DND-41 (cell line): ENCODE data around the gene ALPK3.

Experiments used
- ATAC-seq: fragments of 200-7000 bp; cut with Tn5 transposase; 3 replicates; pipeline ENCODE4 v1.9.1; 2021; ENCODE audit warnings: low read depth; ENCODE audit not compliant: insufficient read depth
- DNase-seq: peaks from one replicate; pipeline ENCODE4 v3.0.0-alpha.2; 2020
- H2AFZ ChIP-seq: 2 replicates; pipeline ENCODE4 v1.6.0; 2012; ENCODE audit warnings: low read depth, low read length
- H3K27ac ChIP-seq: 2 replicates; pipeline ENCODE4 v1.5.1; 2012; ENCODE audit warnings: low read length, inconsistent platforms
- H3K27me3 ChIP-seq: fragments of 200-600 bp; sonication (generic); 2 replicates; pipeline ENCODE4 v1.6.0; 2012; ENCODE audit warnings: low read length, mild to moderate bottlenecking, inconsistent platforms; ENCODE audit not compliant: insufficient read depth, poor library complexity
- H3K36me3 ChIP-seq: 2 replicates; pipeline ENCODE4 v1.5.1; 2012; ENCODE audit warnings: low read length, inconsistent platforms; ENCODE audit not compliant: insufficient read depth
- H3K4me1 ChIP-seq: 2 replicates; pipeline ENCODE4 v1.5.1; 2012; ENCODE audit warnings: mild to moderate bottlenecking, low read length; ENCODE audit not compliant: insufficient read depth
- H3K4me2 ChIP-seq: 2 replicates; pipeline ENCODE4 v1.6.0; 2012; ENCODE audit warnings: mild to moderate bottlenecking, moderate library complexity, low read length, inconsistent platforms; ENCODE audit not compliant: insufficient read depth
- H3K4me3 ChIP-seq, 2 experiments: fragments of 200-600 bp in 1 of 2; shearing (Covaris generic) in 1 of 2; 2 replicates each; pipeline ENCODE4 v1.5.1; 2012 to 2016; ENCODE audit warnings: inconsistent platforms in 2 of 2, low read length in 2 of 2, mild to moderate bottlenecking in 2 of 2, low read depth in 1 of 2, moderate library complexity in 1 of 2
- H3K79me2 ChIP-seq: 2 replicates; pipeline ENCODE4 v1.6.0; 2012; ENCODE audit warnings: low read length, inconsistent platforms; ENCODE audit not compliant: insufficient read depth
- H3K9ac ChIP-seq: 2 replicates; pipeline ENCODE4 v1.6.0; 2012; ENCODE audit warnings: low read depth, mild to moderate bottlenecking, inconsistent platforms, low read length, moderate library complexity
- H3K9me3 ChIP-seq: 2 replicates; pipeline ENCODE4 v1.5.1; 2012; ENCODE audit warnings: low read length, moderate library complexity, mild to moderate bottlenecking, inconsistent platforms; ENCODE audit not compliant: insufficient read depth, severe bottlenecking
- H4K20me1 ChIP-seq: 2 replicates; pipeline ENCODE4 v1.6.0; 2012; ENCODE audit warnings: low read length; ENCODE audit not compliant: insufficient read depth
- CTCF ChIP-seq: IDR thresholded peaks from 2 replicates; pipeline ENCODE4 v1.5.1; 2012; ENCODE audit warnings: borderline replicate concordance, low read length, moderate library complexity, mild to moderate bottlenecking; ENCODE audit not compliant: poor library complexity, severe bottlenecking; ENCODE audit errors: extremely low read depth
- EZH2 ChIP-seq: IDR thresholded peaks from 3 replicates; pipeline ENCODE4 v1.6.1; 2012; ENCODE audit warnings: borderline replicate concordance, low read depth, mild to moderate bottlenecking, moderate library complexity, low read length, inconsistent platforms; ENCODE audit not compliant: severe bottlenecking

ALPK3 gene

GRCh38 chr15:84880822-84881519 lies 63.8 kb downstream of the ALPK3 start:
- Histone ChIP-seq H3K4me1 (no peaks in the 10 kb centered on the region), H3K36me3 (no peaks in the 10 kb centered on the region), H2AFZ (no peak overlapping the region), H3K79me2 (no peaks in the 10 kb centered on the region), H3K27me3 (no peaks in the 10 kb centered on the region), H3K4me3 (no peak overlapping the region), H3K4me2 (no peak overlapping the region), H3K27ac (no peak overlapping the region), H3K9ac (no peak overlapping the region), H3K9me3 (no peaks in the 10 kb centered on the region), H4K20me1 (0 out of 2 replicates have a peak, but pooled peaks cover 4% of the 10 kb centered on the region)
- TF ChIP-seq CTCF (no peak), EZH2 (no peak)
- no peak for DNase-seq
- ATAC-seq = no peak

GRCh38 chr15:84881520-84881830 lies 64.3 kb downstream of the ALPK3 start:
- H4K20me1 ChIP-seq = 0 out of 2 replicates have a peak, but pooled peaks cover 4% of the 10 kb centered on the region
- no peak for DNase-seq
- no peak overlapping the region for H3K27ac ChIP-seq
- H3K79me2 ChIP-seq = no peaks in the 10 kb centered on the region
- no peaks in the 10 kb centered on the region for H3K27me3 ChIP-seq
- H3K9me3 ChIP-seq = no peaks in the 10 kb centered on the region
- H3K9ac ChIP-seq = no peak overlapping the region
- H3K36me3 ChIP-seq = no peaks in the 10 kb centered on the region
- H3K4me3 ChIP-seq = no peak overlapping the region
- no peak for ATAC-seq
- TF ChIP-seq CTCF = no peak
- TF ChIP-seq EZH2 = no peak
- no peak overlapping the region for H3K4me2 ChIP-seq
- no peak overlapping the region for H2AFZ ChIP-seq
- H3K4me1 ChIP-seq = no peaks in the 10 kb centered on the region

GRCh38 chr15:84883466-84883865 lies 66.3 kb downstream of the ALPK3 start:
- Histone ChIP-seq H3K4me3 (no peak overlapping the region), H3K9ac (no peak overlapping the region), H3K4me2 (no peak overlapping the region), H2AFZ (no peak overlapping the region), H3K79me2 (no peaks in the 10 kb centered on the region), H4K20me1 (0 out of 2 replicates have a peak, but pooled peaks cover 4% of the 10 kb centered on the region), H3K27ac (no peak overlapping the region), H3K27me3 (no peaks in the 10 kb centered on the region), H3K9me3 (no peaks in the 10 kb centered on the region), H3K4me1 (no peaks in the 10 kb centered on the region), H3K36me3 (no peaks in the 10 kb centered on the region)
- no peak for DNase-seq
- TF ChIP-seq EZH2 = no peak
- TF ChIP-seq CTCF = no peak
- no peak for ATAC-seq
